Keratinocyte (primary cell): ENCODE measurements around the gene NPFFR1. TPM values are rescaled to one million over a fixed set of nuclear protein-coding genes. Genes with fewer than 3 reads are reported as not detected.

ENCODE experiments used
- DNase-seq: peaks from one replicate; pipeline ENCODE4 v3.0.0-alpha.2; 2011; ENCODE audit warnings: low read depth, missing footprints, low spot score
- FAIRE-seq: peaks from 2 replicates; lab custom pipeline; 2011; peaks lifted over from hg19 to GRCh38; lab: Jason Lieb, UNC
- H2AFZ ChIP-seq: 2 replicates; pipeline ENCODE4 v1.6.0; 2012; ENCODE audit warnings: low read length, control low read depth, inconsistent platforms; ENCODE audit not compliant: control insufficient read depth
- H3K27ac ChIP-seq: 2 replicates; pipeline ENCODE4 v1.5.1; 2011; ENCODE audit warnings: low read length; ENCODE audit not compliant: control insufficient read depth, insufficient read depth
- H3K27me3 ChIP-seq: 3 replicates; pipeline ENCODE4 v1.6.0; 2011; ENCODE audit warnings: low read length; ENCODE audit not compliant: control insufficient read depth, insufficient read depth; ENCODE audit errors: extremely low read depth
- H3K36me3 ChIP-seq, 2 experiments: 2 replicates in 1 of 2; 3 replicates in 1 of 2; pipeline ENCODE4 v1.5.1; 2011; ENCODE audit warnings: low read length in 2 of 2, mild to moderate bottlenecking in 1 of 2; ENCODE audit not compliant: control insufficient read depth in 2 of 2, insufficient read depth in 2 of 2; ENCODE audit errors: extremely low read depth in 1 of 2
- H3K4me1 ChIP-seq: 3 replicates; pipeline ENCODE4 v1.5.1; 2011; ENCODE audit warnings: low read length; ENCODE audit not compliant: control insufficient read depth, insufficient read depth; ENCODE audit errors: extremely low read depth
- H3K4me2 ChIP-seq: 3 replicates; pipeline ENCODE4 v1.6.0; 2011; ENCODE audit warnings: low read depth, low read length; ENCODE audit not compliant: control insufficient read depth, insufficient read depth; ENCODE audit errors: extremely low read depth
- H3K4me3 ChIP-seq, 3 experiments: fragments of 200-600 bp in 1 of 3; sonication (generic) in 1 of 3; 2 replicates in 2 of 3; 3 replicates in 1 of 3; pipeline ENCODE4 v1.5.1; 2011 to 2016; ENCODE audit warnings: low read length in 3 of 3, mild to moderate bottlenecking in 3 of 3, control low read depth in 2 of 3, inconsistent platforms in 1 of 3, low read depth in 1 of 3, mixed read lengths in 1 of 3, mixed run types in 1 of 3, moderate library complexity in 1 of 3; ENCODE audit not compliant: control insufficient read depth in 2 of 3, insufficient read depth in 2 of 3; ENCODE audit errors: extremely low read depth in 1 of 3
- H3K79me2 ChIP-seq: 2 replicates; pipeline ENCODE4 v1.6.0; 2012; ENCODE audit warnings: low read length; ENCODE audit not compliant: control insufficient read depth, insufficient read depth
- H3K9ac ChIP-seq: 3 replicates; pipeline ENCODE4 v1.6.0; 2011; ENCODE audit warnings: low read length; ENCODE audit not compliant: control insufficient read depth, insufficient read depth; ENCODE audit errors: extremely low read depth
- H3K9me1 ChIP-seq: 3 replicates; pipeline ENCODE4 v1.6.0; 2011; ENCODE audit warnings: low read length; ENCODE audit not compliant: control insufficient read depth, insufficient read depth; ENCODE audit errors: extremely low read depth
- H3K9me3 ChIP-seq: 2 replicates; pipeline ENCODE4 v1.5.1; 2012; ENCODE audit warnings: low read depth, low read length; ENCODE audit not compliant: control insufficient read depth
- H4K20me1 ChIP-seq: 3 replicates; pipeline ENCODE4 v1.6.0; 2011; ENCODE audit warnings: low read length; ENCODE audit not compliant: control insufficient read depth, insufficient read depth; ENCODE audit errors: extremely low read depth
- EZH2 ChIP-seq: IDR thresholded peaks from one replicate; pipeline ENCODE4 v1.6.1; 2012; ENCODE audit warnings: inconsistent platforms, mild to moderate bottlenecking, low read length, moderate library complexity
- dilution Hi-C: fragments of 300-500 bp; cut with MboI; formaldehyde crosslinking; loops from one replicate; pipeline ENCODE4 v1.7.0; 2020; ENCODE audit warnings: low sequenced_read_pairs; ENCODE audit not compliant: extremely low pct_ligation_motif_present
- polyA plus RNA-seq, 5 experiments: library from polyadenylated mRNA; depleted of rRNA in 3 of 5; stranded (reverse) in 3 of 5; stranded (forward) in 1 of 5; unstranded in 1 of 5; fragments of >200 nt; gene quantifications; 1 replicate in 1 of 5; 2 replicates in 3 of 5; 3 replicates in 1 of 5; pipeline versions ENCODE4 v1.2.1 to v1.2.3, GENCODE V29; 2011 to 2012; ENCODE audit warnings: missing spikeins in 2 of 5, low read depth in 1 of 5, low replicate concordance in 1 of 5
- TF ChIP-seq, protein P1 (sequence below), 3 experiments: IDR thresholded peaks in 1 of 3; conservative IDR thresholded peaks in 1 of 3; optimal IDR thresholded peaks in 1 of 3; 2 replicates in 2 of 3; 3 replicates in 1 of 3; pipeline versions ENCODE3 to v1.5.1; 2011; ENCODE audit warnings: low read length in 3 of 3, mild to moderate bottlenecking in 3 of 3, moderate library complexity in 2 of 3, control low read depth in 1 of 3, inconsistent platforms in 1 of 3; ENCODE audit not compliant: insufficient read depth in 2 of 3; ENCODE audit errors: extremely low read depth in 1 of 3

NPFFR1 gene
- polyA plus RNA-seq, 1 donor (not counting 4 experiments of a cell fraction or from before 2014, with no cell fraction given), result not detected

- no peak for FAIRE-seq
- dilution Hi-C loops, result no loop called here
- no peak for DNase-seq
These were observed 46.9 kb upstream of the NPFFR1 start for GRCh38 chr10:70330671-70331070.

GRCh38 chr10:70328967-70329366 lies 45.2 kb upstream of the NPFFR1 start:
- no peak overlapping the region for H3K4me3 ChIP-seq
- no peak overlapping the region for H3K9ac ChIP-seq
- TF ChIP-seq, protein P1, sequence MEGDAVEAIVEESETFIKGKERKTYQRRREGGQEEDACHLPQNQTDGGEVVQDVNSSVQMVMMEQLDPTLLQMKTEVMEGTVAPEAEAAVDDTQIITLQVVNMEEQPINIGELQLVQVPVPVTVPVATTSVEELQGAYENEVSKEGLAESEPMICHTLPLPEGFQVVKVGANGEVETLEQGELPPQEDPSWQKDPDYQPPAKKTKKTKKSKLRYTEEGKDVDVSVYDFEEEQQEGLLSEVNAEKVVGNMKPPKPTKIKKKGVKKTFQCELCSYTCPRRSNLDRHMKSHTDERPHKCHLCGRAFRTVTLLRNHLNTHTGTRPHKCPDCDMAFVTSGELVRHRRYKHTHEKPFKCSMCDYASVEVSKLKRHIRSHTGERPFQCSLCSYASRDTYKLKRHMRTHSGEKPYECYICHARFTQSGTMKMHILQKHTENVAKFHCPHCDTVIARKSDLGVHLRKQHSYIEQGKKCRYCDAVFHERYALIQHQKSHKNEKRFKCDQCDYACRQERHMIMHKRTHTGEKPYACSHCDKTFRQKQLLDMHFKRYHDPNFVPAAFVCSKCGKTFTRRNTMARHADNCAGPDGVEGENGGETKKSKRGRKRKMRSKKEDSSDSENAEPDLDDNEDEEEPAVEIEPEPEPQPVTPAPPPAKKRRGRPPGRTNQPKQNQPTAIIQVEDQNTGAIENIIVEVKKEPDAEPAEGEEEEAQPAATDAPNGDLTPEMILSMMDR (optimal IDR thresholded peaks at IDR 0.05 in 1 of 3, IDR thresholded peaks at IDR 0.05 in 1 of 3, conservative IDR thresholded peaks at IDR 0.05 in 1 of 3; ENCODE audit: extremely low read depth in 1 of 3, insufficient read depth in 2 of 3, low read length in 3 of 3), result no peak
- no peak for TF ChIP-seq EZH2
- H2AFZ ChIP-seq, result no peak overlapping the region
- DNase-seq (no peak), FAIRE-seq (no peak)
- H3K27me3 ChIP-seq, result no peaks in the 10 kb centered on the region
- no peak overlapping the region for H3K4me2 ChIP-seq
- dilution Hi-C loops, result no loop called here
- no peaks in the 10 kb centered on the region for H3K79me2 ChIP-seq
- no peaks in the 10 kb centered on the region for H3K36me3 ChIP-seq
- H3K4me1 ChIP-seq, result peaks cover 12% of the 10 kb centered on the region
- H3K27ac ChIP-seq, result no peak overlapping the region
- H4K20me1 ChIP-seq, result no peaks in the 10 kb centered on the region
- no peaks in the 10 kb centered on the region for H3K9me3 ChIP-seq
- no peaks in the 10 kb centered on the region for H3K9me1 ChIP-seq

More at GRCh38 chr10:70330671-70331070, 46.9 kb upstream of the NPFFR1 start:
- TF ChIP-seq, protein P1 (optimal IDR thresholded peaks at IDR 0.05 in 1 of 3, IDR thresholded peaks at IDR 0.05 in 1 of 3, conservative IDR thresholded peaks at IDR 0.05 in 1 of 3; ENCODE audit: extremely low read depth in 1 of 3, insufficient read depth in 2 of 3, low read length in 3 of 3), result no peak
- TF ChIP-seq EZH2, result no peak
- Histone ChIP-seq H3K4me3 (no peak overlapping the region), H2AFZ (no peak overlapping the region), H3K27ac (no peak overlapping the region), H3K9me1 (no peaks in the 10 kb centered on the region), H3K9ac (no peak overlapping the region), H3K79me2 (no peaks in the 10 kb centered on the region), H3K36me3 (no peaks in the 10 kb centered on the region), H4K20me1 (no peaks in the 10 kb centered on the region), H3K9me3 (no peaks in the 10 kb centered on the region), H3K4me1 (peaks cover 12% of the 10 kb centered on the region), H3K27me3 (no peaks in the 10 kb centered on the region), H3K4me2 (no peak overlapping the region)
